Tibial nerve (tissue), 4 donors: ENCODE data around the gene CERS6.

Experiments
- EP300 ChIP-seq, 2 donors: sonication (generic); formaldehyde crosslinking; IDR thresholded peaks; one replicate each; pipeline ENCODE4 v1.6.1; 2017; ENCODE audit warnings: antibody characterized with exemption in 2 of 2, mild to moderate bottlenecking in 1 of 2
- POLR2A ChIP-seq, 2 donors: fragments of 450-650 bp; IDR thresholded peaks; one replicate each; pipeline ENCODE4 v1.6.1; 2017; ENCODE audit warnings: antibody characterized with exemption in 2 of 2, mild to moderate bottlenecking in 2 of 2, moderate library complexity in 2 of 2
- TF ChIP-seq, protein P1 (sequence below), 5 experiments: fragments of 200-600 bp in 3 of 5; fragments of 450-650 bp in 2 of 5; sonication (generic) in 3 of 5; IDR thresholded peaks; one replicate each; pipeline ENCODE4 v1.5.1; 2016 to 2019; ENCODE audit warnings: antibody characterized with exemption in 5 of 5, mild to moderate bottlenecking in 3 of 5, moderate library complexity in 2 of 5

DNA sequence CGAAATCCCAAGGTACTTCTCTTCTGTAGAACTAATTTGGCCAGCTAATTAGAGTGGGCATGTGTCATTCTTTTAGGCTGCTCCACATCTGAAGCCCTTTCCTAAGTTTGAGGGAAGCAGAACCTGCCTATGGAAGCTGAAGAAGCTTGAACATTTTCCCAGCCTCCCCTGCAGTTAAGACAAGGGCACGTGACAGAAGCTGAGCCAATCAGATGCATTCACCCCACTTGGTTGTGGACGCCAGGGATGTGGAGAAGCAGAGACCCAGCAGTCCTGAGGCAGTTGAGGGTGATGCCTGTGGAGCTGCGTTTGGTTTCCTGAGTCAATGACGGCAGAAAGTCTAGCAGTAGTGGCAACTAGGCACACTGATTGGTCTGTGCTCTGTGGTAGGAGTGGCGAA is 26.1 kb upstream of the CERS6 start:
- TF ChIP-seq, protein P1, sequence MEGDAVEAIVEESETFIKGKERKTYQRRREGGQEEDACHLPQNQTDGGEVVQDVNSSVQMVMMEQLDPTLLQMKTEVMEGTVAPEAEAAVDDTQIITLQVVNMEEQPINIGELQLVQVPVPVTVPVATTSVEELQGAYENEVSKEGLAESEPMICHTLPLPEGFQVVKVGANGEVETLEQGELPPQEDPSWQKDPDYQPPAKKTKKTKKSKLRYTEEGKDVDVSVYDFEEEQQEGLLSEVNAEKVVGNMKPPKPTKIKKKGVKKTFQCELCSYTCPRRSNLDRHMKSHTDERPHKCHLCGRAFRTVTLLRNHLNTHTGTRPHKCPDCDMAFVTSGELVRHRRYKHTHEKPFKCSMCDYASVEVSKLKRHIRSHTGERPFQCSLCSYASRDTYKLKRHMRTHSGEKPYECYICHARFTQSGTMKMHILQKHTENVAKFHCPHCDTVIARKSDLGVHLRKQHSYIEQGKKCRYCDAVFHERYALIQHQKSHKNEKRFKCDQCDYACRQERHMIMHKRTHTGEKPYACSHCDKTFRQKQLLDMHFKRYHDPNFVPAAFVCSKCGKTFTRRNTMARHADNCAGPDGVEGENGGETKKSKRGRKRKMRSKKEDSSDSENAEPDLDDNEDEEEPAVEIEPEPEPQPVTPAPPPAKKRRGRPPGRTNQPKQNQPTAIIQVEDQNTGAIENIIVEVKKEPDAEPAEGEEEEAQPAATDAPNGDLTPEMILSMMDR (IDR thresholded peaks at IDR 0.05) = no peak
- TF ChIP-seq POLR2A (IDR thresholded peaks at IDR 0.05) (no peak), EP300 (IDR thresholded peaks at IDR 0.05) (no peak)
